K562 (cell line): ENCODE data around the gene LDLRAD3. TPM values are rescaled to one million over a fixed set of nuclear protein-coding genes. Genes with fewer than 3 reads are reported as not detected.

Source experiments
- AFF4 ChIP-seq: sonication (generic); formaldehyde crosslinking; IDR thresholded peaks from 2 replicates; pipeline ENCODE4 v1.8.0; 2023; ENCODE audit warnings: mild to moderate bottlenecking, missing genetic modification reagents
- CHAMP1 ChIP-seq: fragments of 450-650 bp; IDR thresholded peaks from 2 replicates; pipeline ENCODE4 v1.6.1; 2016; ENCODE audit warnings: mild to moderate bottlenecking
- HDAC1 ChIP-seq, 2 experiments: fragments of 450-650 bp; IDR thresholded peaks; 2 replicates each; pipeline ENCODE4 v1.6.1; 2016 to 2017; ENCODE audit warnings: inconsistent platforms in 1 of 2, mild to moderate bottlenecking in 1 of 2, moderate library complexity in 1 of 2
- RAD21 ChIP-seq, 2 experiments: fragments of 250-450 bp in 1 of 2; fragments of 450-650 bp in 1 of 2; sonication (Bioruptor Pico) in 1 of 2; formaldehyde crosslinking in 1 of 2; IDR thresholded peaks in 1 of 2; conservative IDR thresholded peaks in 1 of 2; 2 replicates each; pipeline versions ENCODE4 v1.4.0 to v1.8.0; 2020 to 2022; ENCODE audit warnings: mild to moderate bottlenecking in 2 of 2, moderate library complexity in 1 of 2
- RB1 ChIP-seq: fragments of 450-650 bp; IDR thresholded peaks from 2 replicates; pipeline ENCODE4 v1.6.1; 2017; ENCODE audit warnings: low read depth, mild to moderate bottlenecking
- STAT5A ChIP-seq: IDR thresholded peaks from 2 replicates; pipeline ENCODE4 v1.6.1; 2012; ENCODE audit warnings: low read length, inconsistent platforms, borderline replicate concordance
- TEAD2 ChIP-seq: fragments of 450-650 bp; IDR thresholded peaks from 2 replicates; pipeline ENCODE4 v1.6.1; 2016; ENCODE audit warnings: missing genetic modification characterization, control low read depth, missing compliant biosample characterization
- USF2 ChIP-seq: sonication (generic); formaldehyde crosslinking; IDR thresholded peaks from 2 replicates; pipeline ENCODE4 v1.5.0; 2020; ENCODE audit warnings: missing genetic modification reagents
- ZBTB17 ChIP-seq: fragments of 450-650 bp; formaldehyde crosslinking; IDR thresholded peaks from 2 replicates; pipeline ENCODE4 v1.4.0; 2020; ENCODE audit warnings: mild to moderate bottlenecking
- ZNF316 ChIP-seq: fragments of 450-650 bp; IDR thresholded peaks from 2 replicates; pipeline ENCODE4 v1.6.1; 2016
- polyA plus RNA-seq, 8 experiments: library from polyadenylated mRNA; depleted of rRNA in 4 of 8; stranded (reverse) in 5 of 8; unstranded in 3 of 8; fragments of >200 nt; fragmentation: Nextera tagmentation in 2 of 8; fragmentation: Illumina TruSeq in 1 of 8; extraction: Ambion mirVana in 2 of 8; extraction: Trizol in 1 of 8; gene quantifications; 2 replicates each; pipeline versions ENCODE4 v1.2.1 to v1.2.3, GENCODE V29; 2011 to 2014; ENCODE audit warnings: inconsistent platforms in 1 of 8, missing spikeins in 1 of 8
- total RNA-seq, 7 experiments: library from RNA; depleted of rRNA in 6 of 7; stranded (reverse); fragments of >200 nt in 6 of 7; fragmentation: Illumina TruSeq in 2 of 7; extraction: Trizol in 2 of 7; gene quantifications; 2 replicates each; pipeline versions ENCODE4 v1.2.1 to v1.2.3, GENCODE V29; 2011 to 2021; ENCODE audit warnings: low replicate concordance in 1 of 7

LDLRAD3 gene
- total and polyA plus RNA-seq, 9 of the 15 experiments (the other 6 are each of a cell fraction or from before 2014, with no cell fraction given): 0.73 to 7.2 (median 3.5) TPM

- TF ChIP-seq AFF4 (CRISPR knock-in tag): no peak
- TF ChIP-seq USF2 (CRISPR knock-in tag): no peak
- no peak for TF ChIP-seq TEAD2 (tag)
- no peak for TF ChIP-seq CHAMP1
- no peak for TF ChIP-seq STAT5A
- TF ChIP-seq ZBTB17 (CRISPR knock-in tag): no peak
- no peak for TF ChIP-seq RB1
- no peak for TF ChIP-seq ZNF316
- TF ChIP-seq RAD21 (CRISPR knock-in tag; conservative IDR thresholded peaks at IDR 0.05 in 1 of 2, IDR thresholded peaks at IDR 0.05 in 1 of 2): no peak
- TF ChIP-seq HDAC1 (IDR thresholded peaks at IDR 0.05): no peak
Measured at GRCh38 chr11:36156161-36156816, 212.4 kb downstream of the LDLRAD3 start (continued).
